ENCODE measurements around the gene LSM4.

LSM4 gene

DNA sequence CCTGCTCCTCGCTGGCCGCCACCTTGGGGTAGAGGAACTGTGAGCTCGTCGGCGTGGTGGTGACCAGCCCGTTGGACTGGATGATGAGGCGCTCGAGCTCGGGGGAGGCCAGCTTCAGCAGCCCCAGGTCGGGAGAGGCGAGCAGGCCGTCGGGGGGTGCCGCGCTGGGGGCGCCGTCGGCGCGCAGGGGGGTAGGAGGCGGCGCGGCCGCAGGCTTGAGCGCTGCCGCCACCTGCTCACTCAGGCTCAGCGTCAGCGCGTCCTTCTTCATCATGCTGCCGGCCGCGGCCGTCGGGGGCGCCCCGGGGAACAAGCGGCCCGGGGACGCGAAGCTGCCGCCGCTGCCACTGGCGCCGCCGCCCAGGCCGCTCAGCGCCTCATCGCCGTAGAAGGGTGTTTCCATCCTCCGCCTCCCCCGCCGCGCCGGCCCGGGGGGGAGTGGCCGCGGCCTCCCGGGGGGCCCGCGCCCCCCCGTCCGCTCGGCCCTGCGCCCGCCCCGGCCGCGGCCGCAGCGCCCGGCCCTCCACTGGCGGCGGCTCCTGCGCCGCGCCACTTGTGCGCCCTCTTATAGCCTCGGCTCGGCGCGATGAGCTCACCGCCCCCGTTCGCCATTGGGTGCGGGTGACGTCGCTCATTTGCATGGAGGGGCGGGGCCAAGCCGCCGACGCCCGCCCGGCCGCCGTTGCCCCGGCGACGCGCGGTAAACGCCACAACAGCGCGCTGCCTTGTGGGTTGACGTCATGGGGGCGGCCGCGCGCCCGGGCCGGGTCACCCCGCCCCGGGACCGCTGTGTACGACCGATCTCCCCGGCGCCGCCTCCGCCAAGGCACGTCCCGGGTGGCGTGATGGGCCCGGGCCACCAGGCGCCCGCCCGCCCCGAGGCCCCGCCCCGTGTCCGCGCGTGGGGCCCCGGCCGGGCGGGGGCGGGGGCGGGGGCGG is 41.5 kb downstream of the LSM4 start, which contains the start of gene JUND:
JUND (minus strand) TSS at position 541 of the 939 bp plus-strand sequence; CDS start at position 403, 138 bp downstream.
- TF ChIP-seq, protein P1, sequence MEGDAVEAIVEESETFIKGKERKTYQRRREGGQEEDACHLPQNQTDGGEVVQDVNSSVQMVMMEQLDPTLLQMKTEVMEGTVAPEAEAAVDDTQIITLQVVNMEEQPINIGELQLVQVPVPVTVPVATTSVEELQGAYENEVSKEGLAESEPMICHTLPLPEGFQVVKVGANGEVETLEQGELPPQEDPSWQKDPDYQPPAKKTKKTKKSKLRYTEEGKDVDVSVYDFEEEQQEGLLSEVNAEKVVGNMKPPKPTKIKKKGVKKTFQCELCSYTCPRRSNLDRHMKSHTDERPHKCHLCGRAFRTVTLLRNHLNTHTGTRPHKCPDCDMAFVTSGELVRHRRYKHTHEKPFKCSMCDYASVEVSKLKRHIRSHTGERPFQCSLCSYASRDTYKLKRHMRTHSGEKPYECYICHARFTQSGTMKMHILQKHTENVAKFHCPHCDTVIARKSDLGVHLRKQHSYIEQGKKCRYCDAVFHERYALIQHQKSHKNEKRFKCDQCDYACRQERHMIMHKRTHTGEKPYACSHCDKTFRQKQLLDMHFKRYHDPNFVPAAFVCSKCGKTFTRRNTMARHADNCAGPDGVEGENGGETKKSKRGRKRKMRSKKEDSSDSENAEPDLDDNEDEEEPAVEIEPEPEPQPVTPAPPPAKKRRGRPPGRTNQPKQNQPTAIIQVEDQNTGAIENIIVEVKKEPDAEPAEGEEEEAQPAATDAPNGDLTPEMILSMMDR (IDR thresholded peaks at IDR 0.05; ENCODE audit: insufficient read depth, low read depth, low read length, missing control alignments) = no peak
- peak within 1 kb of the TSS; percentile 97 for H3K4me3 ChIP-seq (ENCODE audit: low read length)
- peak; percentile 99 for DNase-seq (ENCODE audit: low read depth)

DNA sequence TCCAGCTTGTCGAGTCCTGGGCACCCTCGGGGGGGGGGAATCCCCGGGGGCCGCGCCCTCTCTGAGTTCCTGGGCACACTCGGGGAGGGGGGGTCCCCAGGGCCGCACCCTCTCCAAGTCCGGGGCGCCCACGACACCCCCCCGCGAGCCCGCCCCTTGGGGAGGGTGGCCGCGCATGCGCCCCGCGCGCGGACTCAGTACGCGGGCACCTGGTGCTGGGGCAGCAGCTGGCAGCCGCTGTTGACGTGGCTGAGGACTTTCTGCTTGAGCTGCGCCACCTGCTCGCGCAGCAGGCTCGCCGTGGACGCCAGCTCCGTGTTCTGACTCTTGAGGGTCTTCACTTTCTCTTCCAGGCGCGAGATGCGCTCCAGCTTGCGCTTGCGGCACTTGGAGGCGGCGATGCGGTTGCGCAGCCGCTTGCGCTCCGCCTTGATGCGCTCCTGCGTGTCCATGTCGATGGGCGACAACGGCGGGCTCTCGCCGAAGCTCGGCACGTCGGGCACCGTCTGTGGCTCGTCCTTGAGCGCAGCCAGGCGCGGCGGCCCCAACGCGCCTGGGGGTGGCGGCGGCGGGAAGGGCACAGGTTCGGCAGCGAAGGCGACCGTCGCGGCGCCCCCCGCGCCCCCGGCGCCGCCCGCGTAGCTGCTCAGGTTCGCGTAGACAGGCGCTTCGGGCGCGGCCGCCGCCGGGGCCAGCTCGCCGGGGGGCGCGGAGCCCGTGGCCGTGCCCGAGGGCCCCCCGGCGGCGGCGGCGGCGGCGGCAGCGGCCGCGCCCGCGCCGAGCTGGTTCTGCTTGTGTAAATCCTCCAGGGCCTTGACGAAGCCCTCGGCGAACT is 42.4 kb downstream of the LSM4 start:
- peak overlapping the region; percentile 97 for H3K4me3 ChIP-seq (ENCODE audit: low read length)
- TF ChIP-seq, protein P1 (IDR thresholded peaks at IDR 0.05; ENCODE audit: insufficient read depth, low read depth, low read length, missing control alignments) = no peak
- peak; percentile 75 for DNase-seq (ENCODE audit: low read depth)

DNA sequence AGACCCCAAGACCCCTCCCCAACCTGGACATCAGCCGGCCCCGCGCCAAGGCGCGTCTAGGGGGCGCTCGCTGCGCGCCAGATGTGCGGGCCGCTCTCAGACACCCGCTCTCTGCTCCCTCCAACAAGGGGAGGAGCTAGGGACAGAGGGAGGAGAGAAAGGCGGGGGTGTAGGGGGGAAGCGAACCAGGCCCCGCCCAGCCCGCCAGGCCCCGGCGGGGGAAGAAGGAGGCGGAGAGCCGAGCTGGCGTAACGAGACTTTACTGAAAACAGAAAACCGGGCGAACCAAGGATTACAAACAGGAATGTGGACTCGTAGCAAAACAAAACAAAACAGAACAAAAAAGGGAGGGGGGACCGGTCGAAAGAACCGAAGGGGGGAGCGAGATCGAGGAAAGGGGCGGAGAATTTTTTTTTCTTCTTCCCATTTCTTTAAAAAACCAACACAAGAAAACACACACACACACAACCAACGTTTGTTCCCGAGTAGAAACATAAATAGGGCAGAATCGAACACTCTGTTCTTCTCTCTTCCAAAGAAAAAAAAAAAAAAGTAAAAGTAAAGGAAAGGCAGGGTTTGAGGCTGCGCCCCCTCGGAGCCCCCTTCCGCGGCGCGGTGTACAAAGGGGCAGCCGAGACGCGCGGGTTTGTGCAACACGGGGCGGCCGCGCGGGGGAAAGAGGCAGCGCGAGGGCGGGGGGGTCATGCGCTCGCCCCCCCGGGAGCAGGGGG is 43.2 kb downstream of the LSM4 start:
- peak overlapping the region; percentile 97 for H3K4me3 ChIP-seq (ENCODE audit: low read length)
- TF ChIP-seq, protein P1 (IDR thresholded peaks at IDR 0.05; ENCODE audit: insufficient read depth, low read depth, low read length, missing control alignments) = peak; percentile 78
- peak; percentile 94 for DNase-seq (ENCODE audit: low read depth)

DNA sequence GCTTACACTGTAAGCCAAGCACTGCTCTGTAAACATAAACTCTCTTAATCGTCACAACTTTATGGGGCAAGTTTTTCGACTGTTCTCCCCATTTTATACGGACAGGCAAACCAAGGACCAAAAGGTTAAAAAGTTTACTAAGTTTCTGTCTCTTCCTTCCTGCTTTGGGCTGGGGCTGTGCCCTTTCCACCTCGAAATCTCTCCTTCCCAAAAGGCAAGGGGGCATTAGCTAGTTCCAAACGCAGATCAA is 43.7 kb downstream of the LSM4 start:
- DNase-seq (ENCODE audit: low read depth) = no peak
- TF ChIP-seq, protein P1 (IDR thresholded peaks at IDR 0.05; ENCODE audit: insufficient read depth, low read depth, low read length, missing control alignments) = no peak
- peak overlapping the region; percentile 97 for H3K4me3 ChIP-seq (ENCODE audit: low read length)

DNA sequence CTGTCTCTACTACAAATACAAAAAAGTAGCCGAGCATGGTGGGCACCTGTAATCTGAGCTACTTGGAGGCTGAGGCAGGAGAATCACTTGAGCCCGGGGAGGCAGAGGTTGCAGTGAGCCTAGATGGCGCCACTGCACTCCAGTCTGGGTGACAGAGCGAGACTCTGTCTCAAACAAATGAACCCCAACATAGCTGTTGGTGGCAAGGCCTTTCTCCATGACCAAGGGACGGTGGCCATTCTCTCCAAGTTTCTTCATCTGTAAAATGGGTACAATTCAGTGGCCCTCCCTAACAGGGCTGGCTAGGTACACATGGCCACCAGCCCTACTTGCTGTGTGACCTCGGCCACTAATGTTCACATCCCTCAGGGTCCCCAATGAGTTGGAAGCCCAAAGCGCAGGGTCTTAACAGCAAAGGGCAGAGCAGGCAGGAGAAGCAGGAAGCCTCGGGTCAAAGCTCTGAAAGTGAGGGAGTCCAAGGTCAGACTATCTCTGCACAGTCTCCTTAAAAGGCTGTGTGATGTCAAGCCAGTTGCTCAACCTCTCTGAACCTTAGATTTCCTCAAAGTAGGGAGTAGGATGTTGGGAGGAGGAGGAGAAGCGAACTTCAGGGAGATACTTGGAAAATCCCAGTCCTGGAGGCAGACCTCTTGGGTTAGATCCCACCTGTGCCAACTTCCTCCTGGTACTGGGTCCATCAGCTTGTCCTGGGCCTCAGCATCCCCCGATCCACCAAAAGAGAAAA is 44.2 kb downstream of the LSM4 start:
- TF ChIP-seq, protein P1 (IDR thresholded peaks at IDR 0.05; ENCODE audit: insufficient read depth, low read depth, low read length, missing control alignments) = peak; percentile 33

DNA sequence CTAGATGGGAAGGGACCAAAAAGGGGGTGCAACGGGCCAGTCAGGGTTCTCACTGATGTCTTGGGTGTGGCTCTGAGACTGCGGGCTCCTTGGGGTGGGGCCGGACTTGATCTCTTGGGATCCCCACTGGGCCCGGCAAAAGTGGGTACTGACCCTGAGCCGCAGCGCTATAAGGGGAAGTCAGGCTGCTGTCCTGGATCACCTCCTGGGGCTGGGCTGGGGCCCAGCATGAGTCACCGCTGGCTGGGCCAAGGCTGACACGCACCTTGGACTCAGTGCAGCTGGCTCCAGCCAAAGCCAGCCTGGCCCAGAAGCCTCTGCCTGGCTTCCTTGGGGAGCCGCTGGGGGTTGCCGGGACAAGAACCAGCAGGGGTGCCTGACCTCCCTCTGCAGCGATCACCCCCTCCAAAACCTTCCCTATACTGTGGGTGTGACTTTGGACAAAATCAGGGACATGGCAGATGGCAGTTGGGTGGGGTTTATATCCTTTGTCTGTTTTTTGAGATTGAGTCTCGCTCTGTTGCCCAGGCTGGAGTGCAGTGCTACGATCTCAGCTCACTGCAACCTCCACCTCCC is 48.0 kb downstream of the LSM4 start:
- TF ChIP-seq, protein P1 (IDR thresholded peaks at IDR 0.05; ENCODE audit: insufficient read depth, low read depth, low read length, missing control alignments) = no peak
- peak; percentile 77 for DNase-seq (ENCODE audit: low read depth)
- H3K4me3 ChIP-seq (ENCODE audit: low read length) = no peak overlapping the region

More for the DNA sequence above, 44.2 kb downstream of the LSM4 start:
- no peak for DNase-seq (ENCODE audit: low read depth)
- H3K4me3 ChIP-seq (ENCODE audit: low read length) = peak overlapping the region; percentile 97

Data from epithelial cell of esophagus (primary cell).